Measurements from ENCODE around the gene PIP4K2C. TPM values are rescaled to one million over a fixed set of nuclear protein-coding genes. Genes with fewer than 3 reads are reported as not detected.

Gene PIP4K2C
- total RNA-seq, 1 donor from 2014 or later: 22.8 TPM

- Mint-ChIP-seq H3K27me3 (ENCODE audit: insufficient read depth) (peaks cover 1% of the 10 kb centered on the region), H3K4me3 (no peak overlapping the region), H3K27ac (no peak overlapping the region), H3K4me1 (ENCODE audit: low read depth) (peaks cover 14% of the 10 kb centered on the region), H3K36me3 (ENCODE audit: low read depth) (peaks cover 50% of the 10 kb centered on the region), H3K9me3 (no peaks in the 10 kb centered on the region)
- intact Hi-C loops (cut with micrococcal nuclease): no loop called here
- no peak for DNase-seq (ENCODE audit: low spot score)
These were observed 9.4 kb downstream of the PIP4K2C start for GRCh38 chr12:57600395-57600794.

GRCh38 chr12:57602544-57602943 is 11.6 kb downstream of the PIP4K2C start:
- intact Hi-C loops (cut with micrococcal nuclease): no loop called here

GRCh38 chr12:57603324-57603723 is 12.3 kb downstream of the PIP4K2C start:
- Mint-ChIP-seq H3K27ac (peak overlapping the region; percentile 45), H3K4me1 (ENCODE audit: low read depth) (peaks cover 19% of the 10 kb centered on the region), H3K27me3 (ENCODE audit: insufficient read depth) (peaks cover 1% of the 10 kb centered on the region), H3K36me3 (ENCODE audit: low read depth) (peaks cover 35% of the 10 kb centered on the region), H3K9me3 (no peaks in the 10 kb centered on the region), H3K4me3 (peak overlapping the region; percentile 78)
- DNase-seq (ENCODE audit: low spot score): no peak
- intact Hi-C loops (cut with micrococcal nuclease): no loop called here

More at GRCh38 chr12:57602544-57602943, 11.6 kb downstream of the PIP4K2C start:
- Mint-ChIP-seq H3K4me3 (no peak overlapping the region), H3K36me3 (ENCODE audit: low read depth) (peaks cover 38% of the 10 kb centered on the region), H3K9me3 (no peaks in the 10 kb centered on the region), H3K4me1 (ENCODE audit: low read depth) (peaks cover 19% of the 10 kb centered on the region), H3K27me3 (ENCODE audit: insufficient read depth) (peaks cover 1% of the 10 kb centered on the region), H3K27ac (no peak overlapping the region)
- no peak for DNase-seq (ENCODE audit: low spot score)

- no peaks in the 10 kb centered on the region for H3K9me3 Mint-ChIP-seq
- H3K4me1 Mint-ChIP-seq (ENCODE audit: low read depth): peaks cover 19% of the 10 kb centered on the region
These were observed 12.9 kb downstream of the PIP4K2C start for GRCh38 chr12:57603815-57604453.

GRCh38 chr12:57604454-57604991 is 13.5 kb downstream of the PIP4K2C start, which contains the start of gene DTX3:
TSS of gene DTX3 (plus strand) at chr12:57604824. CDS start at chr12:57606518, 1,694 bp downstream.
- H3K36me3 Mint-ChIP-seq (ENCODE audit: low read depth): peaks cover 28% of the 10 kb centered on the region
- H3K9me3 Mint-ChIP-seq: no peaks in the 10 kb centered on the region
- intact Hi-C loops (cut with micrococcal nuclease): loop anchor here (2.0 kb wide), 1 partner anchor 14 kb away; the partner anchor contains the start of gene PIP4K2C
- peak within 1 kb of the TSS; percentile 86 for H3K27ac Mint-ChIP-seq
- no peak for DNase-seq (ENCODE audit: low spot score)
- peaks cover 19% of the 10 kb centered on the region for H3K4me1 Mint-ChIP-seq (ENCODE audit: low read depth)
- H3K4me3 Mint-ChIP-seq: peak within 1 kb of the TSS; percentile 78
- H3K27me3 Mint-ChIP-seq (ENCODE audit: insufficient read depth): peaks cover 1% of the 10 kb centered on the region

More at GRCh38 chr12:57603815-57604453, 12.9 kb downstream of the PIP4K2C start:
- H3K4me3 Mint-ChIP-seq: peak overlapping the region; percentile 78
- intact Hi-C loops (cut with micrococcal nuclease): loop anchor here (2.0 kb wide), 1 partner anchor 13 kb away; the partner anchor contains the start of gene PIP4K2C
- H3K36me3 Mint-ChIP-seq (ENCODE audit: low read depth): peaks cover 32% of the 10 kb centered on the region
- DNase-seq (ENCODE audit: low spot score): no peak
- H3K27ac Mint-ChIP-seq: peak overlapping the region; percentile 86
- H3K27me3 Mint-ChIP-seq (ENCODE audit: insufficient read depth): peaks cover 1% of the 10 kb centered on the region

- Mint-ChIP-seq H3K9me3 (no peaks in the 10 kb centered on the region), H3K36me3 (ENCODE audit: low read depth) (peaks cover 25% of the 10 kb centered on the region), H3K27ac (peak overlapping the region; percentile 82), H3K4me1 (ENCODE audit: low read depth) (peaks cover 20% of the 10 kb centered on the region), H3K4me3 (peak overlapping the region; percentile 76), H3K27me3 (ENCODE audit: insufficient read depth) (peaks cover 1% of the 10 kb centered on the region)
- intact Hi-C loops (cut with micrococcal nuclease): loop anchor here (2.0 kb wide), 1 partner anchor 14 kb away; the partner anchor contains the start of gene PIP4K2C
- DNase-seq (ENCODE audit: low spot score): no peak
These were observed 14.2 kb downstream of the PIP4K2C start for GRCh38 chr12:57604992-57605810.

GRCh38 chr12:57605811-57606311 is 14.9 kb downstream of the PIP4K2C start:
- no peak for DNase-seq (ENCODE audit: low spot score)
- Mint-ChIP-seq H3K27ac (peak overlapping the region; percentile 82), H3K36me3 (ENCODE audit: low read depth) (peaks cover 20% of the 10 kb centered on the region), H3K4me3 (peak overlapping the region; percentile 76), H3K9me3 (no peaks in the 10 kb centered on the region), H3K27me3 (ENCODE audit: insufficient read depth) (peaks cover 7% of the 10 kb centered on the region), H3K4me1 (ENCODE audit: low read depth) (peaks cover 24% of the 10 kb centered on the region)
- intact Hi-C loops (cut with micrococcal nuclease): loop anchor here (2.0 kb wide), 1 partner anchor 15 kb away; the partner anchor contains the start of gene PIP4K2C

GRCh38 chr12:57606399-57606798 is 15.4 kb downstream of the PIP4K2C start:
- Mint-ChIP-seq H3K4me1 (ENCODE audit: low read depth) (peaks cover 24% of the 10 kb centered on the region), H3K4me3 (peak overlapping the region; percentile 1), H3K27me3 (ENCODE audit: insufficient read depth) (peaks cover 8% of the 10 kb centered on the region), H3K9me3 (no peaks in the 10 kb centered on the region), H3K36me3 (ENCODE audit: low read depth) (peaks cover 19% of the 10 kb centered on the region), H3K27ac (no peak overlapping the region)
- intact Hi-C loops (cut with micrococcal nuclease): no loop called here
- DNase-seq (ENCODE audit: low spot score): no peak

- Mint-ChIP-seq H3K27me3 (ENCODE audit: insufficient read depth) (peaks cover 7% of the 10 kb centered on the region), H3K9me3 (no peaks in the 10 kb centered on the region), H3K4me3 (peak overlapping the region; percentile 1), H3K27ac (no peak overlapping the region), H3K36me3 (ENCODE audit: low read depth) (peaks cover 14% of the 10 kb centered on the region), H3K4me1 (ENCODE audit: low read depth) (peaks cover 24% of the 10 kb centered on the region)
- DNase-seq (ENCODE audit: low spot score): no peak
- intact Hi-C loops (cut with micrococcal nuclease): no loop called here
These were observed 15.8 kb downstream of the PIP4K2C start for GRCh38 chr12:57606821-57607220.

GRCh38 chr12:57607958-57608663 is 17.1 kb downstream of the PIP4K2C start:
- Mint-ChIP-seq H3K4me1 (ENCODE audit: low read depth) (peaks cover 24% of the 10 kb centered on the region), H3K9me3 (no peaks in the 10 kb centered on the region), H3K27ac (no peak overlapping the region), H3K4me3 (no peak overlapping the region), H3K36me3 (ENCODE audit: low read depth) (peaks cover 3% of the 10 kb centered on the region), H3K27me3 (ENCODE audit: insufficient read depth) (peaks cover 20% of the 10 kb centered on the region)
- DNase-seq (ENCODE audit: low spot score): no peak
- intact Hi-C loops (cut with micrococcal nuclease): no loop called here

- intact Hi-C loops (cut with micrococcal nuclease): no loop called here
- no peak for DNase-seq (ENCODE audit: low spot score)
- H3K4me3 Mint-ChIP-seq: no peak overlapping the region
- peaks cover 16% of the 10 kb centered on the region for H3K4me1 Mint-ChIP-seq (ENCODE audit: low read depth)
- no peak overlapping the region for H3K27ac Mint-ChIP-seq
- H3K36me3 Mint-ChIP-seq (ENCODE audit: low read depth): peaks cover 2% of the 10 kb centered on the region
- H3K9me3 Mint-ChIP-seq: no peaks in the 10 kb centered on the region
- H3K27me3 Mint-ChIP-seq (ENCODE audit: insufficient read depth): peaks cover 28% of the 10 kb centered on the region
These were observed 18.2 kb downstream of the PIP4K2C start for GRCh38 chr12:57609101-57609780.
